Thymus (tissue), 2 donors: Measurements from ENCODE around the gene LRP11. TPM values are rescaled to one million over a fixed set of nuclear protein-coding genes. Genes with fewer than 3 reads are reported as not detected.

Experiments used
- polyA plus RNA-seq: library from polyadenylated mRNA; stranded (reverse); fragments of 200-250 nt; gene quantifications from one replicate; pipeline ENCODE4 v1.2.3, GENCODE V29; 2013
- total RNA-seq: library from RNA; stranded (reverse); fragments of 120-200 nt; gene quantifications from one replicate; pipeline ENCODE4 v1.2.4, GENCODE V29; 2013
- donor health status: healthy.

The LRP11 gene
- total and polyA plus RNA-seq, 2 donors, result 2.0 to 10.3 TPM

Other genes with a start within 250 kb of the LRP11 start
- gene KATNA1, start 215.6 kb downstream of the LRP11 start, total RNA-seq, result 24.0 TPM
- 23.3 TPM for gene KATNA1, start 215.6 kb downstream of the LRP11 start, polyA plus RNA-seq
- gene LATS1, start 146.3 kb downstream of the LRP11 start, total RNA-seq, result 12.1 TPM
- gene LATS1, start 146.3 kb downstream of the LRP11 start, polyA plus RNA-seq, result 11.2 TPM
- gene NUP43, start 117.8 kb downstream of the LRP11 start, total RNA-seq, result 20.8 TPM
- gene NUP43, start 117.8 kb downstream of the LRP11 start, polyA plus RNA-seq, result 20.6 TPM
- 70.6 TPM for gene PCMT1, start 114.6 kb downstream of the LRP11 start, total RNA-seq
- gene PCMT1, start 114.6 kb downstream of the LRP11 start, polyA plus RNA-seq, result 60.3 TPM
- 0.05 TPM for gene RAET1E, start 33.8 kb upstream of the LRP11 start, total RNA-seq
- gene RAET1E, start 33.8 kb upstream of the LRP11 start, polyA plus RNA-seq, result 0.59 TPM
- not detected for gene RAET1G, start 58.8 kb upstream of the LRP11 start, total RNA-seq
- gene RAET1G, start 58.8 kb upstream of the LRP11 start, polyA plus RNA-seq, result 0.64 TPM
- gene ULBP2, start 77.7 kb upstream of the LRP11 start, total RNA-seq, result 0.66 TPM
- gene ULBP2, start 77.7 kb upstream of the LRP11 start, polyA plus RNA-seq, result 2.3 TPM
- 0.19 TPM for gene ULBP1, start 99.6 kb upstream of the LRP11 start, total RNA-seq
- gene ULBP1, start 99.6 kb upstream of the LRP11 start, polyA plus RNA-seq, result 0.68 TPM
- gene RAET1L, start 161.2 kb upstream of the LRP11 start, total RNA-seq, result 0.28 TPM
- gene RAET1L, start 161.2 kb upstream of the LRP11 start, polyA plus RNA-seq, result 3.1 TPM
- gene ULBP3, start 204.8 kb upstream of the LRP11 start, total RNA-seq, result 1.1 TPM
- 0.48 TPM for gene ULBP3, start 204.8 kb upstream of the LRP11 start, polyA plus RNA-seq